Psoas muscle (tissue), 8 donors: ENCODE results near the gene ITFG1. TPM values are rescaled to one million over a fixed set of nuclear protein-coding genes. Genes with fewer than 3 reads are reported as not detected.

Experiments used
- ATAC-seq, 4 donors: fragments of 200-7000 bp; cut with Tn5 transposase; one replicate each; pipeline ENCODE4 v1.9.1; 2020; ENCODE audit warnings: moderate library complexity in 3 of 4, mild to moderate bottlenecking in 2 of 4
- DNase-seq, 2 donors: peaks; one replicate each; pipeline ENCODE4 v3.0.0-alpha.2; 2020
- H3K27ac ChIP-seq: fragments of 200-600 bp; one replicate; pipeline ENCODE4 v1.8.0; 2022
- H3K27me3 ChIP-seq, 3 donors: fragments of 200-600 bp in 1 of 3; one replicate each; pipeline versions ENCODE4 v1.6.1 to v1.8.0; 2013 to 2022; ENCODE audit warnings: low read length in 2 of 3, mild to moderate bottlenecking in 2 of 3, moderate library complexity in 1 of 3; ENCODE audit not compliant: insufficient read depth in 3 of 3
- H3K36me3 ChIP-seq, 2 donors: fragments of 200-600 bp in 1 of 2; one replicate each; pipeline versions ENCODE4 v1.6.1 to v1.8.0; 2013 to 2022; ENCODE audit warnings: low read depth in 1 of 2, mild to moderate bottlenecking in 1 of 2, moderate library complexity in 1 of 2; ENCODE audit not compliant: insufficient read depth in 1 of 2
- H3K4me1 ChIP-seq: fragments of 200-600 bp; one replicate; pipeline ENCODE4 v1.8.0; 2022
- H3K4me3 ChIP-seq: fragments of 200-600 bp; one replicate; pipeline ENCODE4 v1.8.0; 2022; ENCODE audit warnings: mild to moderate bottlenecking
- H3K9me3 ChIP-seq: fragments of 200-600 bp; one replicate; pipeline ENCODE4 v1.8.0; 2022
- CTCF ChIP-seq: fragments of 200-600 bp; IDR thresholded peaks from one replicate; pipeline ENCODE4 v1.8.0; 2022; ENCODE audit warnings: antibody characterized with exemption
- WGBS, 3 donors: extraction: QIAGEN DNeasy Blood & Tissue Kit; methylation state at CpG; one replicate each; pipeline versions ENCODE4 v1.1.6 to v1.1.7; 2013; 5-methylcytosine and 5-hydroxymethylcytosine counted together
- intact Hi-C, 2 donors: fragments of 100-400 bp; cut with DNase I; formaldehyde crosslinking; loops; one replicate each; pipeline versions ENCODE4 v1.11.0 to v1.14.2; 2022
- polyA plus RNA-seq, 3 donors: library from polyadenylated mRNA; stranded (reverse); fragments of 200-250 nt; gene quantifications; one replicate each; pipeline ENCODE4 v1.2.3, GENCODE V29; 2013
- total RNA-seq, 4 donors: library from RNA; stranded (reverse); fragmentation: NEBNext Ultra II Directional in 2 of 4; extraction: Animal tissue kit (Norgen Biotek cat#: 25700) in 2 of 4; gene quantifications; one replicate each; pipeline versions ENCODE4 v1.2.1 to v1.2.4, GENCODE V29; 2021 to 2023
- donor health status: healthy with polysubstance abuse.
- donor health status: DM: no; HTN: no; CAD: no; lungs with moderate emphysema.
- donor health status: Bipolar disorder and iron deficiency.
- donor health status: healthy.
- donor health status: DM: yes; HTN: yes; CAD: no.
- donor health status: DM: no; HTN: no; CAD: no.
- donor health status: DM: no; HTN: no; CAD: no.
- donor health status: DM: yes; HTN: yes; CAD: no.

ITFG1 gene
- total and polyA plus RNA-seq, 7 donors, result 13.0 to 30.3 (median 22.6) TPM

GRCh38 chr16:47492428-47493377 is 31.8 kb upstream of the ITFG1 start:
- Histone ChIP-seq H3K36me3 (peaks cover 0 to 6% of the 10 kb centered on the region in 2 donors), H3K27ac (peak overlapping the region; percentile 51), H3K4me3 (peak overlapping the region; percentile 39), H3K27me3 (no peaks in the 10 kb centered on the region), H3K4me1 (peaks cover 28% of the 10 kb centered on the region), H3K9me3 (peaks cover 26% of the 10 kb centered on the region)
- intact Hi-C loops, result no loop called here
- no peak for TF ChIP-seq CTCF
- ATAC-seq, result peak; percentile 73 to 99 (median 98)
- 66 to 70% (median 69%) methylated on average over 10 of the region's 10 CpGs for WGBS, 3 donors
- peak; percentile 79 to 87 for DNase-seq

GRCh38 chr16:47492036-47492427 is 31.2 kb upstream of the ITFG1 start:
- no peak for DNase-seq
- intact Hi-C loops, result no loop called here

GRCh38 chr16:47490471-47490870 is 29.6 kb upstream of the ITFG1 start:
- no peak for DNase-seq
- Histone ChIP-seq H3K4me1 (peaks cover 28% of the 10 kb centered on the region), H3K27ac (no peak overlapping the region), H3K27me3 (no peaks in the 10 kb centered on the region), H3K4me3 (no peak overlapping the region), H3K9me3 (peaks cover 26% of the 10 kb centered on the region), H3K36me3 (no peaks in the 10 kb centered on the region)
- intact Hi-C loops, result no loop called here
- ATAC-seq, result no peak
- TF ChIP-seq CTCF, result no peak

More at GRCh38 chr16:47492036-47492427, 31.2 kb upstream of the ITFG1 start:
- Histone ChIP-seq H3K4me1 (peaks cover 28% of the 10 kb centered on the region), H3K9me3 (peaks cover 26% of the 10 kb centered on the region), H3K4me3 (no peak overlapping the region), H3K27ac (no peak overlapping the region), H3K27me3 (no peaks in the 10 kb centered on the region), H3K36me3 (no peaks in the 10 kb centered on the region)
- WGBS, 3 donors, result 43 to 66% (median 54%) methylated on average over 1 of the region's 1 CpG
- ATAC-seq, result no peak
- TF ChIP-seq CTCF, result no peak

GRCh38 chr16:47488051-47488450 is 27.2 kb upstream of the ITFG1 start:
- H3K36me3 ChIP-seq, result no peaks in the 10 kb centered on the region
- TF ChIP-seq CTCF, result no peak
- intact Hi-C loops, result no loop called here
- peaks cover 10% of the 10 kb centered on the region for H3K4me1 ChIP-seq
- 86 to 98% (median 95%) methylated on average over 3 of the region's 3 CpGs for WGBS, 3 donors
- no peaks in the 10 kb centered on the region for H3K27me3 ChIP-seq
- H3K4me3 ChIP-seq, result no peak overlapping the region
- no peak overlapping the region for H3K27ac ChIP-seq
- DNase-seq (no peak), ATAC-seq (no peak)
- peaks cover 26% of the 10 kb centered on the region for H3K9me3 ChIP-seq
